Measurements from ENCODE around the gene H6PD.

H6PD gene

DNA sequence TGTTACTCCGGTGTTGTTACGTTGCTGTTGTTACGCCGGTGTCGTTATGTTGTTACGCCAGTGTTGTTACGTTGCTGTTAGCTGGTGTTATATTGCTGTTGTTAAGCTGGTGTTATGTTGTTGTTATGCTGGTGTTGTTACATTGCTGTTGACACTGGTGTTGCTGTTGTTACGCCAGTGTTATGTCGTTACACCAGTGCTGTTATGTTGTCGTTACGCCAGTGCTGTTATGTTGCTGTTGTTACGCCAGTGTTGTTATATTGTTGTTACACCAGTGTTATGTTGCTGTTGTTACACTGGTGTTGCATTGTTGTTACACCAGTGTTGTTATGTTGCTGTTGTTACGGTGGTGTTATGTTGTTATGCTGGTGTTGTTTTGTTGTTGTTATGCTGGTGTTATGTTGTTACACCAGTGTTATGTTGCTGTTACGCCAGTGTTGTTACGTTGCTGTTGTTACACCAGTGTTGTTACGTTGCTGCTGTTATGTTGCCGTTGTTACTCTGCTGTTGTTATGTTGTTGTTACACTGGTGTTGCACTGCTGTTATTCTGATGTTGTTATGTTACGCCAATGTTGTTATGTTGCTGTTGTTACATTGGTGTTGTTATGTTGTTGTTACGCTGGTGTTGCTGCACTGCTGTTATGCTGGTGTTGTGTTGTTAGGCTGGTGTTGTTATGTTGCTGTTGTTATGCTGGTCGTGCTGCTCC is 25.6 kb downstream of the H6PD start:
- no peak for DNase-seq (ENCODE audit: low read depth in 1 of 2, low spot score in 1 of 2)
- TF ChIP-seq, protein P1, sequence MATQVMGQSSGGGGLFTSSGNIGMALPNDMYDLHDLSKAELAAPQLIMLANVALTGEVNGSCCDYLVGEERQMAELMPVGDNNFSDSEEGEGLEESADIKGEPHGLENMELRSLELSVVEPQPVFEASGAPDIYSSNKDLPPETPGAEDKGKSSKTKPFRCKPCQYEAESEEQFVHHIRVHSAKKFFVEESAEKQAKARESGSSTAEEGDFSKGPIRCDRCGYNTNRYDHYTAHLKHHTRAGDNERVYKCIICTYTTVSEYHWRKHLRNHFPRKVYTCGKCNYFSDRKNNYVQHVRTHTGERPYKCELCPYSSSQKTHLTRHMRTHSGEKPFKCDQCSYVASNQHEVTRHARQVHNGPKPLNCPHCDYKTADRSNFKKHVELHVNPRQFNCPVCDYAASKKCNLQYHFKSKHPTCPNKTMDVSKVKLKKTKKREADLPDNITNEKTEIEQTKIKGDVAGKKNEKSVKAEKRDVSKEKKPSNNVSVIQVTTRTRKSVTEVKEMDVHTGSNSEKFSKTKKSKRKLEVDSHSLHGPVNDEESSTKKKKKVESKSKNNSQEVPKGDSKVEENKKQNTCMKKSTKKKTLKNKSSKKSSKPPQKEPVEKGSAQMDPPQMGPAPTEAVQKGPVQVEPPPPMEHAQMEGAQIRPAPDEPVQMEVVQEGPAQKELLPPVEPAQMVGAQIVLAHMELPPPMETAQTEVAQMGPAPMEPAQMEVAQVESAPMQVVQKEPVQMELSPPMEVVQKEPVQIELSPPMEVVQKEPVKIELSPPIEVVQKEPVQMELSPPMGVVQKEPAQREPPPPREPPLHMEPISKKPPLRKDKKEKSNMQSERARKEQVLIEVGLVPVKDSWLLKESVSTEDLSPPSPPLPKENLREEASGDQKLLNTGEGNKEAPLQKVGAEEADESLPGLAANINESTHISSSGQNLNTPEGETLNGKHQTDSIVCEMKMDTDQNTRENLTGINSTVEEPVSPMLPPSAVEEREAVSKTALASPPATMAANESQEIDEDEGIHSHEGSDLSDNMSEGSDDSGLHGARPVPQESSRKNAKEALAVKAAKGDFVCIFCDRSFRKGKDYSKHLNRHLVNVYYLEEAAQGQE (IDR thresholded peaks at IDR 0.05; ENCODE audit: insufficient replicate concordance, low read depth): no peak
- TF ChIP-seq GABPA (IDR thresholded peaks at IDR 0.05; ENCODE audit: low read depth) (no peak), SPI1 (IDR thresholded peaks at IDR 0.05; ENCODE audit: borderline replicate concordance, low read depth) (no peak), POLR2AphosphoS5 (IDR thresholded peaks at IDR 0.05; ENCODE audit: low read depth) (no peak)
- TF ChIP-seq, protein P2, sequence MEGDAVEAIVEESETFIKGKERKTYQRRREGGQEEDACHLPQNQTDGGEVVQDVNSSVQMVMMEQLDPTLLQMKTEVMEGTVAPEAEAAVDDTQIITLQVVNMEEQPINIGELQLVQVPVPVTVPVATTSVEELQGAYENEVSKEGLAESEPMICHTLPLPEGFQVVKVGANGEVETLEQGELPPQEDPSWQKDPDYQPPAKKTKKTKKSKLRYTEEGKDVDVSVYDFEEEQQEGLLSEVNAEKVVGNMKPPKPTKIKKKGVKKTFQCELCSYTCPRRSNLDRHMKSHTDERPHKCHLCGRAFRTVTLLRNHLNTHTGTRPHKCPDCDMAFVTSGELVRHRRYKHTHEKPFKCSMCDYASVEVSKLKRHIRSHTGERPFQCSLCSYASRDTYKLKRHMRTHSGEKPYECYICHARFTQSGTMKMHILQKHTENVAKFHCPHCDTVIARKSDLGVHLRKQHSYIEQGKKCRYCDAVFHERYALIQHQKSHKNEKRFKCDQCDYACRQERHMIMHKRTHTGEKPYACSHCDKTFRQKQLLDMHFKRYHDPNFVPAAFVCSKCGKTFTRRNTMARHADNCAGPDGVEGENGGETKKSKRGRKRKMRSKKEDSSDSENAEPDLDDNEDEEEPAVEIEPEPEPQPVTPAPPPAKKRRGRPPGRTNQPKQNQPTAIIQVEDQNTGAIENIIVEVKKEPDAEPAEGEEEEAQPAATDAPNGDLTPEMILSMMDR (IDR thresholded peaks at IDR 0.05; ENCODE audit: insufficient read depth, low read length): no peak
- Histone ChIP-seq H3K27me3 (ENCODE audit: insufficient read depth, poor library complexity, severe bottlenecking) (no peaks in the 10 kb centered on the region), H3K27ac (replicated peaks) (peak overlapping the region; percentile 21), H3K4me3 (replicated peaks; ENCODE audit: insufficient read depth, low read length) (no peak overlapping the region)

DNA sequence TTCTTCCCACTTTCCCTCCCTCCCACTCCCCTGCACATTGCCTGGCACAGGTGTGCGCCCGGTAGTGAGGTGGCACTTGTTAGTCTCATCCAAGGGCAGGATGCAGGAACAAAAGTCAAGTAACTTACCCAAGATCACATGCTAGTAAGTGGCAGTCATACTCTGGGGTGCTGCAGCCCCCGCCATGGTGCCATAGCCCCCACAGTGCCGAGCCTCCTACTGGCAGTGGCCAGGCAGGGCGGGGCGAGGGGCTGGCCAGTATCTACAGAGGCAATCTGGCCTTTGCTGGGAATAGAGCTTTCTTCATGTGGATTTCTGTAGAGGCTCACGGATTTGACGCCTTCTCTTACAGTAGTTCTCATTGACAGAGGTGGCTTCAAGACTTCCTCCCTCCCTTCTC is 26.9 kb downstream of the H6PD start:
- Histone ChIP-seq H3K4me3 (replicated peaks; ENCODE audit: insufficient read depth, low read length) (no peak overlapping the region), H3K27ac (replicated peaks) (no peak overlapping the region), H3K27me3 (ENCODE audit: insufficient read depth, poor library complexity, severe bottlenecking) (no peaks in the 10 kb centered on the region)
- no peak for DNase-seq (ENCODE audit: low read depth in 1 of 2, low spot score in 1 of 2)
- TF ChIP-seq, protein P2 (IDR thresholded peaks at IDR 0.05; ENCODE audit: insufficient read depth, low read length): no peak
- TF ChIP-seq SPI1 (IDR thresholded peaks at IDR 0.05; ENCODE audit: borderline replicate concordance, low read depth) (no peak), POLR2AphosphoS5 (IDR thresholded peaks at IDR 0.05; ENCODE audit: low read depth) (no peak), GABPA (IDR thresholded peaks at IDR 0.05; ENCODE audit: low read depth) (no peak)
- TF ChIP-seq, protein P1 (IDR thresholded peaks at IDR 0.05; ENCODE audit: insufficient replicate concordance, low read depth): no peak

DNA sequence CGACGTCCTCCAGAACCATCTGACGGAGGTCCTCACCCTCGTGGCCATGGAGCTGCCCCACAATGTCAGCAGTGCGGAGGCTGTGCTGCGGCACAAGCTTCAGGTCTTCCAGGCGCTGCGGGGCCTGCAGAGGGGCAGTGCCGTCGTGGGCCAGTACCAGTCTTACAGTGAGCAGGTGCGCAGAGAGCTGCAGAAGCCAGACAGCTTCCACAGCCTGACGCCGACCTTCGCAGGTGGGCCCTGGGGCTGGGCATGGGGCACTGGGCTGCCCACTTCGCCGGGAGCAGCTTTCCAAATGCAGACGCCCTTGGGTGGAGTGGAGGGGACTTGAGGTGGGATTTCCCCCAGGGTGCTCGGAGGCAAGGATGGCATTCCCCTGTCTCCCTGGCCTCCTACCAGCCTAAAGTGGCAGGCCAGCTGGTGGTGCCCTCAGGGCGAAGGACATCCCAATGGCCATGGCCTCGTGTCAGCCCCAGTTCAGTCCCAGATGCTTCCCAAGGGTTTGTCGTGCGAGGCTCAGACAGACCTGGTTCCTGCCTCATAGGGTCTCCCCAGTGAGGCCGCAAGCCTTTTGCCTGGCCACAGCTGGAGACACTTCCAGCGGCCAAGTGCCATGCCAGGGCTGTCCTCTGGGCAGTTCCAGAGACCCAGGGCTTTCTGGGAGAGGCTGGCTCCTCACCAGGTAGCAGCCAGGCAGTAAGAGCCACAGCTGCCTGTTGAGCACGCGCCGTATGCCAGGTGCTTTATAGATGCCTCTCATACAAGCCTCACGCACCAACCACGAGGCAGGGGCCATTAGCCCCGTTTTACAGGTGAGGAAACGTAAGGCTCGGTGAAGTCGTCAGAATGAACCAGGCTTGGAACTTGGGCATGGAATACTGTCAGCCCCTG is 27.8 kb downstream of the H6PD start:
- TF ChIP-seq GABPA (IDR thresholded peaks at IDR 0.05; ENCODE audit: low read depth) (no peak), SPI1 (IDR thresholded peaks at IDR 0.05; ENCODE audit: borderline replicate concordance, low read depth) (no peak), POLR2AphosphoS5 (IDR thresholded peaks at IDR 0.05; ENCODE audit: low read depth) (no peak)
- TF ChIP-seq, protein P1 (IDR thresholded peaks at IDR 0.05; ENCODE audit: insufficient replicate concordance, low read depth): no peak
- TF ChIP-seq, protein P2 (IDR thresholded peaks at IDR 0.05; ENCODE audit: insufficient read depth, low read length): no peak
- Histone ChIP-seq H3K27ac (replicated peaks) (no peak overlapping the region), H3K4me3 (replicated peaks; ENCODE audit: insufficient read depth, low read length) (no peak overlapping the region), H3K27me3 (ENCODE audit: insufficient read depth, poor library complexity, severe bottlenecking) (no peaks in the 10 kb centered on the region)
- DNase-seq (ENCODE audit: low read depth in 1 of 2, low spot score in 1 of 2): no peak
